ENCODE data around the gene CGREF1.

- no peak for TF ChIP-seq POLR2AphosphoS5 (IDR thresholded peaks at IDR 0.05; ENCODE audit: low read depth, low read length)
- TF ChIP-seq TAF1 (IDR thresholded peaks at IDR 0.05; ENCODE audit: low read depth, low read length): no peak
- TF ChIP-seq POU2F2 (IDR thresholded peaks at IDR 0.05; ENCODE audit: low read depth, low read length): no peak
- no peak for TF ChIP-seq POLR2A (IDR thresholded peaks at IDR 0.05; ENCODE audit: low read depth, low read length)
- no peak for TF ChIP-seq SPI1 (IDR thresholded peaks at IDR 0.05; ENCODE audit: low read depth, low read length)
These were observed 18.5 kb upstream of the CGREF1 start for GRCh38 chr2:27137322-27137935.

Data from GM12891 (cell line).